ENCODE results near the gene SLC9A1. TPM values are rescaled to one million over a fixed set of nuclear protein-coding genes. Genes with fewer than 3 reads are reported as not detected.

SLC9A1 gene
- total RNA-seq, 1 donor from 2014 or later, result 28.8 TPM

DNA sequence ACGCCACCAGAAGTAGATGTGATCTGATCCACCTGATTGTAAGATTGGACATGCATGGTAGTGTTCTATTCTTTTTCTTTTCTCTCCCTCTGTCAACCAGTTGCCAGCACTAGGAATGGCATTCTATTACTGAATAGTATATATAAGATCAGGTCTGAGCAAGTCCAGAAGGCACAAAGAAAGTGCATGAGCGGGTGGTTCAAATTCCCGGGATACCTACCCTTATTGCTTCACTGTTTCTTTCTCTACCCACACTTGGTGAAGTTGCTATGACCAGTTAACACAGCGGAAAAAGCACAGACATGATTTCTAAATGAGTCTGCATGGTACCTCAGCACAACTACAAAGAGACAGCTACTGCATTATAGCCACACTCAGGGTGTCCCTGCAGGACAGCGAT, 64.0 kb downstream of the SLC9A1 start:
- TF ChIP-seq, protein P1, sequence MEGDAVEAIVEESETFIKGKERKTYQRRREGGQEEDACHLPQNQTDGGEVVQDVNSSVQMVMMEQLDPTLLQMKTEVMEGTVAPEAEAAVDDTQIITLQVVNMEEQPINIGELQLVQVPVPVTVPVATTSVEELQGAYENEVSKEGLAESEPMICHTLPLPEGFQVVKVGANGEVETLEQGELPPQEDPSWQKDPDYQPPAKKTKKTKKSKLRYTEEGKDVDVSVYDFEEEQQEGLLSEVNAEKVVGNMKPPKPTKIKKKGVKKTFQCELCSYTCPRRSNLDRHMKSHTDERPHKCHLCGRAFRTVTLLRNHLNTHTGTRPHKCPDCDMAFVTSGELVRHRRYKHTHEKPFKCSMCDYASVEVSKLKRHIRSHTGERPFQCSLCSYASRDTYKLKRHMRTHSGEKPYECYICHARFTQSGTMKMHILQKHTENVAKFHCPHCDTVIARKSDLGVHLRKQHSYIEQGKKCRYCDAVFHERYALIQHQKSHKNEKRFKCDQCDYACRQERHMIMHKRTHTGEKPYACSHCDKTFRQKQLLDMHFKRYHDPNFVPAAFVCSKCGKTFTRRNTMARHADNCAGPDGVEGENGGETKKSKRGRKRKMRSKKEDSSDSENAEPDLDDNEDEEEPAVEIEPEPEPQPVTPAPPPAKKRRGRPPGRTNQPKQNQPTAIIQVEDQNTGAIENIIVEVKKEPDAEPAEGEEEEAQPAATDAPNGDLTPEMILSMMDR (conservative IDR thresholded peaks at IDR 0.05), result no peak
- Mint-ChIP-seq H3K4me1 (ENCODE audit: unreplicated experiment) (no peaks in the 10 kb centered on the region), H3K27me3 (no peaks in the 10 kb centered on the region), H3K27ac (no peak overlapping the region), H3K36me3 (no peaks in the 10 kb centered on the region), H3K9me3 (no peaks in the 10 kb centered on the region), H3K4me3 (no peak overlapping the region)
- no peak for DNase-seq (ENCODE audit: extremely low spot score, unreplicated experiment)

DNA sequence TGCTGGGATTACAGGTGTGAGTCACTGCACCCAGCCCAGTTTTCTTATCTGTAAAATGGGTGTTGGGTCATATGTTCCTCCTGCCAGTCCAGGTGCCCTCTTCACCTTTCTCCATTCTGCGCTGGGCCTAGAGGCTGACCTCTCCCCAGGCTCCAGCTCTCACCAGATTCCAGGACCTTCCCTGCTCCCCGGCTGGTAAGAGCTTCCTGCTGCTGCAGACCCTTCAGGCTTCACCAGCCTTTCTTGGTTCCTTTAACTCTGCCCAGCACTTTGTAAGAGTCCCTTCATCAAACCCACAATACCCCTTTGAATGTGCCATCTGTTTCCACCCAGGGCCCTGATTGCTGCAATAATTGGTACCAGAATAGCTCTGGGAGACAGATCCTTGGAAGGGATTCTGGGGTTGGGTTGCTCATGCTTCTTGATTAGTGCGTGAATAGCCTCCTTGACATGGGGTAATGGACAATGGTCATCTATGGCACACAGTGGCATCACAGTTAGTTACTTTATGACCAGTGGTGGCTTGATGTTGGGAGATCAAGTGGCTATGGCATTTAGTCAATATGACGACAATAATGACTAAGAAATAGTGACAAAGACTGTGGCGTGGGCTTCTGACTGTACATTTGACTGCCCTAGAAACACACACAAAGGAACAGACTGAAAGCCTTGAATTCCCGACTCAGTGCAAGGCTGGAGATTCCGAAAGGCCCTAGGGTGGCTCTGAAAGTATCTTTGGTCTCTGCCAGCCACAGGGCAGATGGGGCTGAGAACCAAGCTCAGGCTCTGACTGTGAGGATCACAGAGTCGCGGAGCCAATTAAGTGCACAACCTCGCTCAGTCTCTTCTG, 67.3 kb downstream of the SLC9A1 start:
- H3K27me3 Mint-ChIP-seq, result no peaks in the 10 kb centered on the region
- H3K36me3 Mint-ChIP-seq, result no peaks in the 10 kb centered on the region
- DNase-seq (ENCODE audit: extremely low spot score, unreplicated experiment), result no peak
- TF ChIP-seq, protein P1 (conservative IDR thresholded peaks at IDR 0.05), result no peak
- no peaks in the 10 kb centered on the region for H3K9me3 Mint-ChIP-seq
- no peak overlapping the region for H3K27ac Mint-ChIP-seq
- H3K4me3 Mint-ChIP-seq, result no peak overlapping the region
- no peaks in the 10 kb centered on the region for H3K4me1 Mint-ChIP-seq (ENCODE audit: unreplicated experiment)

DNA sequence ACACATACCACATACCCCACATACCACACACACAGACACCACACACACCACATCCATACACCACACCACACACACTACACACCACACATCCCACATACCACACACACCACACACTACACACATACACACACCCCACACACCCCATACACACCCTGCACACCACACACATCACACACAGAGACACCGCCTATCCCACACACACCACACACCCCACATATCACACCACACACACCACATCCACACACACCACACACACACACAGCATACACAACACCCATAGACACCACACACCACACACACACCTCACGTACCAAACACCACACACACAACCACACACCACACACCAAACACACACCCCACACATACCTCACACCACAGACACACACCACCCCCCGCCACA, 68.3 kb downstream of the SLC9A1 start:
- H3K27me3 Mint-ChIP-seq, result no peaks in the 10 kb centered on the region
- H3K9me3 Mint-ChIP-seq, result no peaks in the 10 kb centered on the region
- no peak overlapping the region for H3K4me3 Mint-ChIP-seq
- no peaks in the 10 kb centered on the region for H3K4me1 Mint-ChIP-seq (ENCODE audit: unreplicated experiment)
- TF ChIP-seq, protein P1 (conservative IDR thresholded peaks at IDR 0.05), result no peak
- no peak for DNase-seq (ENCODE audit: extremely low spot score, unreplicated experiment)
- no peak overlapping the region for H3K27ac Mint-ChIP-seq
- no peaks in the 10 kb centered on the region for H3K36me3 Mint-ChIP-seq

DNA sequence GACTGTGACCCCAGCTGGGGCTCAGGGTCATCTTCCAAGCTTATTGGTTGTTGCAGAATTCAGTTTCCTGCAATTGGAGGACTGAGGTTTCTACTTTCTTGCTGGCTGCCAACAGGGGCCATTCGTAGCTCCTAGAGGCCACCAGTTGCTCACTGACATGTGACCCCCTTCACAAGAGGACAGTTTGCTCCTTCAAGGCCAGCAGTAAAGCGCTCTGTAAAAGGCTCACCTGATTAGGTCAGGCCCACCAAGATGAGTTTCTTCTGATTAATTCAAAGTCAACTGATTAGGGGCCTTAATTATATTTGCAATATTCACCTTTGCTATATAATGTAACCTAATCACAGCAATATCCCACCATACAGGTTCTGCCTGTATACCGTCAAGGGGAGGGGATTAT, 68.9 kb downstream of the SLC9A1 start:
- DNase-seq (ENCODE audit: extremely low spot score, unreplicated experiment), result no peak
- H3K27ac Mint-ChIP-seq, result no peak overlapping the region
- no peaks in the 10 kb centered on the region for H3K27me3 Mint-ChIP-seq
- H3K36me3 Mint-ChIP-seq, result no peaks in the 10 kb centered on the region
- no peaks in the 10 kb centered on the region for H3K9me3 Mint-ChIP-seq
- TF ChIP-seq, protein P1 (conservative IDR thresholded peaks at IDR 0.05), result no peak
- no peaks in the 10 kb centered on the region for H3K4me1 Mint-ChIP-seq (ENCODE audit: unreplicated experiment)
- H3K4me3 Mint-ChIP-seq, result no peak overlapping the region

DNA sequence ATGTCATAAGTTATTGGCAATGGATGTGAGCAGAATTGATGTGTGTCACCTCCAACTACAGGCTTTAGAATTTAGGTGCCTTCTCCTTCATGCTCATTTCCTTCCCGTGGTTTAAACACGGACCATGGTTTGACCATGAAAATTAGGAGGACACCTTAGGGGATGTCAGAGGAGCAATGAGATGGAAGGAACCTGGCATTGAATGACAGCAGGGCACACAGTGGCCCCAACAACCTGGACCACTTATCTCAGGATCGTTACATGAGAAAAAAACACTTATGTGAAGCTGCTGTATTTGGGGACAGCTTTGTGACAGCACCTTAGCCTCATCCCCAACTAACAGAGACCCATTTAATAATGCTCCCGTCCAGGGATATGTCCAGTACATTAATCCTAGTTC, 70.8 kb downstream of the SLC9A1 start:
- Mint-ChIP-seq H3K27me3 (no peaks in the 10 kb centered on the region), H3K9me3 (no peaks in the 10 kb centered on the region), H3K4me3 (no peak overlapping the region), H3K36me3 (no peaks in the 10 kb centered on the region), H3K4me1 (ENCODE audit: unreplicated experiment) (no peaks in the 10 kb centered on the region), H3K27ac (no peak overlapping the region)
- TF ChIP-seq, protein P1 (conservative IDR thresholded peaks at IDR 0.05), result no peak
- DNase-seq (ENCODE audit: extremely low spot score, unreplicated experiment), result no peak
